ENCODE results near the gene FSTL4.

- TF ChIP-seq CTCF (IDR thresholded peaks at IDR 0.05) (no peak), POLR2A (IDR thresholded peaks at IDR 0.05; ENCODE audit: low read depth) (no peak), POLR2AphosphoS5 (IDR thresholded peaks at IDR 0.05) (no peak)
Observed at GRCh38 chr5:133494923-133495246, 117.5 kb downstream of the FSTL4 start.
